HepG2 (cell line): ENCODE data around the gene SENP5. TPM values are rescaled to one million over a fixed set of nuclear protein-coding genes. Genes with fewer than 3 reads are reported as not detected.
A peak's percentile ranks its signal among the peaks of the same experiment; 100 is the strongest.

Experiments used
- BRD4 ChIP-seq: sonication (generic); formaldehyde crosslinking; IDR thresholded peaks from 2 replicates; pipeline ENCODE4 v1.4.0; 2020; ENCODE audit warnings: missing genetic modification reagents
- E2F5 ChIP-seq: sonication (generic); formaldehyde crosslinking; conservative IDR thresholded peaks from 2 replicates; pipeline ENCODE4 v1.4.0; 2020; ENCODE audit warnings: missing genetic modification reagents
- HCFC1 ChIP-seq: fragments of 150-350 bp; IDR thresholded peaks from 2 replicates; pipeline ENCODE4 v1.6.1; 2014; ENCODE audit warnings: low read depth, low read length
- NKX3-1 ChIP-seq: sonication (generic); formaldehyde crosslinking; IDR thresholded peaks from 2 replicates; pipeline ENCODE4 v1.5.0; 2020; ENCODE audit warnings: missing genetic modification reagents
- PRMT3 ChIP-seq: sonication (generic); formaldehyde crosslinking; IDR thresholded peaks from 2 replicates; pipeline ENCODE4 v1.8.1; 2022; ENCODE audit warnings: low read depth, mild to moderate bottlenecking, moderate library complexity, missing genetic modification reagents, borderline replicate concordance
- RFXAP ChIP-seq: sonication (generic); formaldehyde crosslinking; IDR thresholded peaks from 2 replicates; pipeline ENCODE4 v1.4.0; 2020; ENCODE audit warnings: missing genetic modification reagents, borderline replicate concordance
- TERF1 ChIP-seq: sonication (generic); formaldehyde crosslinking; IDR thresholded peaks from 2 replicates; pipeline ENCODE4 v1.8.0; 2022; ENCODE audit warnings: mild to moderate bottlenecking, missing genetic modification reagents, moderate library complexity
- ZFP36L1 ChIP-seq: sonication (generic); formaldehyde crosslinking; IDR thresholded peaks from 2 replicates; pipeline ENCODE4 v1.8.0; 2022; ENCODE audit warnings: mild to moderate bottlenecking, missing genetic modification reagents, moderate library complexity
- ZNF562 ChIP-seq: sonication (generic); formaldehyde crosslinking; IDR thresholded peaks from 2 replicates; pipeline ENCODE4 v1.8.0; 2022; ENCODE audit warnings: missing genetic modification reagents, borderline replicate concordance
- ZNF619 ChIP-seq: sonication (generic); formaldehyde crosslinking; IDR thresholded peaks from 2 replicates; pipeline ENCODE4 v1.4.0; 2020; ENCODE audit warnings: mild to moderate bottlenecking, missing genetic modification reagents
- ZNF841 ChIP-seq: sonication (generic); formaldehyde crosslinking; IDR thresholded peaks from 2 replicates; pipeline ENCODE4 v1.8.1; 2023; ENCODE audit warnings: missing genetic modification reagents, borderline replicate concordance
- ZSCAN31 ChIP-seq: sonication (generic); formaldehyde crosslinking; IDR thresholded peaks from 2 replicates; pipeline ENCODE4 v1.5.0; 2020; ENCODE audit warnings: low read depth, mild to moderate bottlenecking, missing genetic modification reagents
- polyA plus RNA-seq, 8 experiments: library from polyadenylated mRNA; depleted of rRNA in 3 of 8; stranded (reverse) in 7 of 8; unstranded in 1 of 8; fragments of >200 nt; fragmentation: Illumina TruSeq in 4 of 8; extraction: Trizol in 4 of 8; gene quantifications; 2 replicates each; pipeline versions ENCODE4 v1.2.1 to v1.2.3, GENCODE V29; 2011 to 2016; ENCODE audit warnings: low read depth in 4 of 8, missing spikeins in 1 of 8, mixed read lengths in 1 of 8; ENCODE audit not compliant: insufficient read depth in 1 of 8
- total RNA-seq, 5 experiments: library from RNA; depleted of rRNA; stranded (reverse); fragments of >200 nt; fragmentation: Illumina TruSeq; extraction: Trizol; gene quantifications; 2 replicates each; pipeline ENCODE4 v1.2.3, GENCODE V29; 2016; ENCODE audit warnings: low read depth in 1 of 5
- TF ChIP-seq, protein P1 (sequence below): sonication (generic); formaldehyde crosslinking; IDR thresholded peaks from 2 replicates; pipeline ENCODE4 v1.5.0; 2020; ENCODE audit warnings: mild to moderate bottlenecking, missing genetic modification reagents, borderline replicate concordance
- TF ChIP-seq, protein P2 (sequence below): IDR thresholded peaks from 2 replicates; pipeline ENCODE4 v1.6.1; 2016
- TF ChIP-seq, protein P3 (sequence below): sonication (generic); formaldehyde crosslinking; IDR thresholded peaks from 2 replicates; pipeline ENCODE4 v1.8.1; 2023; ENCODE audit warnings: mild to moderate bottlenecking, moderate library complexity, missing genetic modification reagents

The SENP5 gene
- total and polyA plus RNA-seq, 2 of the 13 experiments (the other 11 are each of a cell fraction or from before 2014, with no cell fraction given), result 17.6 to 30.9 TPM

DNA sequence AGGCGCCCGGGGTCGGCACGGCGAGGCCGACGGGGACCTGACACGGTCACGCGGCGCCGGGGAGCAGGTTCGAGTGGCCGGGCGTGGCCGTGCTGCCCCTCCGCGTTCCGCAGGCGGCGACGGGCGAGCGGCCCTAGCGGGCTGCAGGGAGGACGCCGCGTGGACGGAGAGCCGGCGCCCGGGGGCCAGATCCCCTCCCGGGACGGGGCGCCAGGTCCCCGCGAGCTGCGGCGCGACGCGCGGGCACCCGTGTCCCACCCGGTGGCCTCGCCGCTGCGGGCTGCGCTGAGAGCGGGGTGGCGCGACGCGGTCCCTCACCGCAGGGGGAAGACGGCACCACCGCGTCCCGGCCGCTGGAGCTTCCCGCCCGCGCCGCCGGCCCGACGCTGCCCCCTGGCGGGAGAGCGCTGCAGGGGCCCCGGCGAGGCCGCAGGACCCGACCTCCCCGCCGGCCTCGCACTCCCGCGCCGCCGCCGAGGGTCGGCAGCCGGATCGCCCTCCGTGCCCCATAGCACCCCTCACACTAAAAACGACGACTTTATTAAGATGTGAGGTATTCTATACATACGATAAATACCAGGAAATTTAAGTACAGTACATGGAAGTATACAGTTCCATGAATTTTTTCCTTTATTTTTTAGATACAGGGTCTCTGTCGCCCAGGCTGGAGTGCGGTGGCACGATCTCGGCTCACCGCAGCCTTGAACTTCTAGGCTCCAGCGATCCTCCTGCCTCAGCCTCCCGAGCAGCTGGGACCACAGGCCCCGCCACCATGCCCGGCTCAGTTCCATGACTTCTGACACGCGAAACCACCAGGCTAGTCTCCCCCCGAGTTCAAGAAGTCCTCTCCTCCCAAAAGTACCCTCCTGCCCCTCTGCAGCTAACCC is 102.2 kb downstream of the SENP5 start (continued):
- no peak for TF ChIP-seq HCFC1
- TF ChIP-seq, protein P1, sequence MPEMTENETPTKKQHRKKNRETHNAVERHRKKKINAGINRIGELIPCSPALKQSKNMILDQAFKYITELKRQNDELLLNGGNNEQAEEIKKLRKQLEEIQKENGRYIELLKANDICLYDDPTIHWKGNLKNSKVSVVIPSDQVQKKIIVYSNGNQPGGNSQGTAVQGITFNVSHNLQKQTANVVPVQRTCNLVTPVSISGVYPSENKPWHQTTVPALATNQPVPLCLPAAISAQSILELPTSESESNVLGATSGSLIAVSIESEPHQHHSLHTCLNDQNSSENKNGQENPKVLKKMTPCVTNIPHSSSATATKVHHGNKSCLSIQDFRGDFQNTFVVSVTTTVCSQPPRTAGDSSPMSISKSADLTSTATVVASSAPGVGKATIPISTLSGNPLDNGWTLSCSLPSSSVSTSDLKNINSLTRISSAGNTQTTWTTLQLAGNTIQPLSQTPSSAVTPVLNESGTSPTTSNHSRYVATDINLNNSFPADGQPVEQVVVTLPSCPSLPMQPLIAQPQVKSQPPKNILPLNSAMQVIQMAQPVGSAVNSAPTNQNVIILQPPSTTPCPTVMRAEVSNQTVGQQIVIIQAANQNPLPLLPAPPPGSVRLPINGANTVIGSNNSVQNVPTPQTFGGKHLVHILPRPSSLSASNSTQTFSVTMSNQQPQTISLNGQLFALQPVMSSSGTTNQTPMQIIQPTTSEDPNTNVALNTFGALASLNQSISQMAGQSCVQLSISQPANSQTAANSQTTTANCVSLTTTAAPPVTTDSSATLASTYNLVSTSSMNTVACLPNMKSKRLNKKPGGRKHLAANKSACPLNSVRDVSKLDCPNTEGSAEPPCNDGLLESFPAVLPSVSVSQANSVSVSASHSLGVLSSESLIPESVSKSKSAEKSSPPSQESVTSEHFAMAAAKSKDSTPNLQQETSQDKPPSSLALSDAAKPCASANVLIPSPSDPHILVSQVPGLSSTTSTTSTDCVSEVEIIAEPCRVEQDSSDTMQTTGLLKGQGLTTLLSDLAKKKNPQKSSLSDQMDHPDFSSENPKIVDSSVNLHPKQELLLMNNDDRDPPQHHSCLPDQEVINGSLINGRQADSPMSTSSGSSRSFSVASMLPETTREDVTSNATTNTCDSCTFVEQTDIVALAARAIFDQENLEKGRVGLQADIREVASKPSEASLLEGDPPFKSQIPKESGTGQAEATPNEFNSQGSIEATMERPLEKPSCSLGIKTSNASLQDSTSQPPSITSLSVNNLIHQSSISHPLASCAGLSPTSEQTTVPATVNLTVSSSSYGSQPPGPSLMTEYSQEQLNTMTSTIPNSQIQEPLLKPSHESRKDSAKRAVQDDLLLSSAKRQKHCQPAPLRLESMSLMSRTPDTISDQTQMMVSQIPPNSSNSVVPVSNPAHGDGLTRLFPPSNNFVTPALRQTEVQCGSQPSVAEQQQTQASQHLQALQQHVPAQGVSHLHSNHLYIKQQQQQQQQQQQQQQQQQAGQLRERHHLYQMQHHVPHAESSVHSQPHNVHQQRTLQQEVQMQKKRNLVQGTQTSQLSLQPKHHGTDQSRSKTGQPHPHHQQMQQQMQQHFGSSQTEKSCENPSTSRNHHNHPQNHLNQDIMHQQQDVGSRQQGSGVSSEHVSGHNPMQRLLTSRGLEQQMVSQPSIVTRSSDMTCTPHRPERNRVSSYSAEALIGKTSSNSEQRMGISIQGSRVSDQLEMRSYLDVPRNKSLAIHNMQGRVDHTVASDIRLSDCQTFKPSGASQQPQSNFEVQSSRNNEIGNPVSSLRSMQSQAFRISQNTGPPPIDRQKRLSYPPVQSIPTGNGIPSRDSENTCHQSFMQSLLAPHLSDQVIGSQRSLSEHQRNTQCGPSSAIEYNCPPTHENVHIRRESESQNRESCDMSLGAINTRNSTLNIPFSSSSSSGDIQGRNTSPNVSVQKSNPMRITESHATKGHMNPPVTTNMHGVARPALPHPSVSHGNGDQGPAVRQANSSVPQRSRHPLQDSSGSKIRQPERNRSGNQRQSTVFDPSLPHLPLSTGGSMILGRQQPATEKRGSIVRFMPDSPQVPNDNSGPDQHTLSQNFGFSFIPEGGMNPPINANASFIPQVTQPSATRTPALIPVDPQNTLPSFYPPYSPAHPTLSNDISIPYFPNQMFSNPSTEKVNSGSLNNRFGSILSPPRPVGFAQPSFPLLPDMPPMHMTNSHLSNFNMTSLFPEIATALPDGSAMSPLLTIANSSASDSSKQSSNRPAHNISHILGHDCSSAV (CRISPR knock-in tag), result no peak
- peak; percentile 50; the same call in 1 of the 2 replicates for TF ChIP-seq ZSCAN31
- peak; percentile 57; the same call in 1 of the 2 replicates for TF ChIP-seq RFXAP (CRISPR knock-in tag)
- TF ChIP-seq E2F5 (CRISPR knock-in tag), result peak; percentile 65
- peak; percentile 39; the same call in 1 of the 2 replicates for TF ChIP-seq ZFP36L1 (CRISPR knock-in tag)
- TF ChIP-seq, protein P2, sequence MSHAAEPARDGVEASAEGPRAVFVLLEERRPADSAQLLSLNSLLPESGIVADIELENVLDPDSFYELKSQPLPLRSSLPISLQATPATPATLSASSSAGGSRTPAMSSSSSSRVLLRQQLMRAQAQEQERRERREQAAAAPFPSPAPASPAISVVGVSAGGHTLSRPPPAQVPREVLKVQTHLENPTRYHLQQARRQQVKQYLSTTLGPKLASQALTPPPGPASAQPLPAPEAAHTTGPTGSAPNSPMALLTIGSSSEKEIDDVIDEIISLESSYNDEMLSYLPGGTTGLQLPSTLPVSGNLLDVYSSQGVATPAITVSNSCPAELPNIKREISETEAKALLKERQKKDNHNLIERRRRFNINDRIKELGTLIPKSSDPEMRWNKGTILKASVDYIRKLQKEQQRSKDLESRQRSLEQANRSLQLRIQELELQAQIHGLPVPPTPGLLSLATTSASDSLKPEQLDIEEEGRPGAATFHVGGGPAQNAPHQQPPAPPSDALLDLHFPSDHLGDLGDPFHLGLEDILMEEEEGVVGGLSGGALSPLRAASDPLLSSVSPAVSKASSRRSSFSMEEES, result no peak
- peak; percentile 92 for TF ChIP-seq TERF1 (CRISPR knock-in tag)
- TF ChIP-seq, protein P3, sequence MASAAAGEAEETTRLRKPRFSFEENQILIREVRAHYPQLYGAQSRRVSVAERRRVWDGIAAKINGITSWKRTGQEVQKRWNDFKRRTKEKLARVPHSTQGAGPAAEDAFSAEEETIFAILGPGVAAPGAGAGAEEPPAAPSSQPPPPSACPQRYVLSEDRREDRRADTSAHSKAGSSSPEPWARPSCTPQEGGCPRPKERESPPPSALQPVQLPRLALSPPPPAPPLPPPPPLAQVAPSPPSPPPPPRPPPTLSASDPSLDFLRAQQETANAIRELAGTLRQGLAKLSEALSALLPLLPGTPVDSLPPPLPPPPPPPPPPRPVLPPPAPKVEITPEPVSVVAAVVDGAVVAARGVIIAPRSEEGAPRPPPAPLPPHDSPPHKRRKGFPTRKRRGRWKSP (CRISPR knock-in tag), result no peak
- TF ChIP-seq ZNF619 (CRISPR knock-in tag), result no peak
- TF ChIP-seq PRMT3 (CRISPR knock-in tag), result peak; percentile 77; the same call in 1 of the 2 replicates
- TF ChIP-seq BRD4 (CRISPR knock-in tag), result no peak
- TF ChIP-seq ZNF841 (CRISPR knock-in tag), result peak; percentile 24; the same call in 1 of the 2 replicates
- no peak for TF ChIP-seq ZNF562
- TF ChIP-seq NKX3-1 (CRISPR knock-in tag), result peak; percentile 51; the same call in 1 of the 2 replicates
